Duodenal mucosa (tissue), 2 donors: ENCODE data around the gene KRT23.

Experiments
- H3K27ac ChIP-seq: one replicate; pipeline ENCODE4 v1.7.0; 2013; ENCODE audit warnings: low read depth, low read length
- H3K27me3 ChIP-seq, 2 donors: one replicate each; pipeline ENCODE4 v1.7.0; 2013; ENCODE audit warnings: low read length in 2 of 2, control low read depth in 1 of 2; ENCODE audit not compliant: insufficient read depth in 2 of 2, control insufficient read depth in 1 of 2
- H3K36me3 ChIP-seq, 2 donors: one replicate each; pipeline ENCODE4 v1.7.0; 2013; ENCODE audit warnings: low read length in 2 of 2, control low read depth in 1 of 2; ENCODE audit not compliant: insufficient read depth in 2 of 2, control insufficient read depth in 1 of 2
- H3K4me1 ChIP-seq, 2 donors: one replicate each; pipeline ENCODE4 v1.7.0; 2013; ENCODE audit warnings: low read length in 2 of 2, control low read depth in 1 of 2; ENCODE audit not compliant: insufficient read depth in 2 of 2, control insufficient read depth in 1 of 2
- H3K4me3 ChIP-seq, 2 donors: one replicate each; pipeline ENCODE4 v1.7.0; 2013; ENCODE audit warnings: low read length in 2 of 2, low read depth in 1 of 2
- H3K9ac ChIP-seq, 2 donors: one replicate each; pipeline ENCODE4 v1.7.0; 2013; ENCODE audit warnings: low read length in 2 of 2, low read depth in 1 of 2
- H3K9me3 ChIP-seq, 2 donors: one replicate each; pipeline ENCODE4 v1.7.0; 2013; ENCODE audit warnings: low read length in 2 of 2, control low read depth in 1 of 2; ENCODE audit not compliant: control insufficient read depth in 1 of 2

The KRT23 gene

GRCh38 chr17:40951011-40951622 is 13.7 kb upstream of the KRT23 start:
- no peaks in the 10 kb centered on the region for H3K9me3 ChIP-seq
- H3K4me1 ChIP-seq: peaks cover 4 to 12% of the 10 kb centered on the region in 2 donors
- H3K27me3 ChIP-seq: no peaks in the 10 kb centered on the region
- no peak overlapping the region for H3K4me3 ChIP-seq
- H3K9ac ChIP-seq: no peak overlapping the region
- H3K27ac ChIP-seq: no peak overlapping the region
- no peaks in the 10 kb centered on the region for H3K36me3 ChIP-seq

GRCh38 chr17:40950176-40950575 is 12.7 kb upstream of the KRT23 start:
- no peak overlapping the region for H3K4me3 ChIP-seq
- no peak overlapping the region for H3K9ac ChIP-seq
- H3K9me3 ChIP-seq: no peaks in the 10 kb centered on the region
- no peak overlapping the region for H3K27ac ChIP-seq
- H3K4me1 ChIP-seq: peaks cover 4 to 12% of the 10 kb centered on the region in 2 donors
- no peaks in the 10 kb centered on the region for H3K36me3 ChIP-seq
- no peaks in the 10 kb centered on the region for H3K27me3 ChIP-seq

- H3K27ac ChIP-seq: no peak overlapping the region
- no peaks in the 10 kb centered on the region for H3K27me3 ChIP-seq
- no peaks in the 10 kb centered on the region for H3K36me3 ChIP-seq
- H3K4me3 ChIP-seq: peak overlapping the region in 1 of 2 donors; percentile 4
- H3K9me3 ChIP-seq: no peaks in the 10 kb centered on the region
- H3K9ac ChIP-seq: no peak overlapping the region
- H3K4me1 ChIP-seq: peaks cover 4 to 12% of the 10 kb centered on the region in 2 donors
These were observed 12.0 kb upstream of the KRT23 start for GRCh38 chr17:40949418-40949817.

- H3K4me1 ChIP-seq: peaks cover 4 to 12% of the 10 kb centered on the region in 2 donors
- no peaks in the 10 kb centered on the region for H3K36me3 ChIP-seq
- no peaks in the 10 kb centered on the region for H3K9me3 ChIP-seq
- H3K9ac ChIP-seq: no peak overlapping the region
- no peaks in the 10 kb centered on the region for H3K27me3 ChIP-seq
- no peak overlapping the region for H3K4me3 ChIP-seq
- H3K27ac ChIP-seq: no peak overlapping the region
These were observed 10.5 kb upstream of the KRT23 start for GRCh38 chr17:40947929-40948328.

GRCh38 chr17:40945414-40945813 is 8.0 kb upstream of the KRT23 start:
- Histone ChIP-seq H3K9me3 (no peaks in the 10 kb centered on the region), H3K9ac (no peak overlapping the region), H3K4me3 (no peak overlapping the region), H3K27me3 (no peaks in the 10 kb centered on the region), H3K4me1 (peaks cover 4 to 12% of the 10 kb centered on the region in 2 donors), H3K27ac (no peak overlapping the region), H3K36me3 (no peaks in the 10 kb centered on the region)

GRCh38 chr17:40944531-40944930 is 7.1 kb upstream of the KRT23 start:
- peaks cover 4 to 8% of the 10 kb centered on the region in 2 donors for H3K4me1 ChIP-seq
- no peak overlapping the region for H3K27ac ChIP-seq
- H3K27me3 ChIP-seq: no peaks in the 10 kb centered on the region
- no peaks in the 10 kb centered on the region for H3K36me3 ChIP-seq
- H3K9me3 ChIP-seq: no peaks in the 10 kb centered on the region
- no peak overlapping the region for H3K9ac ChIP-seq
- no peak overlapping the region for H3K4me3 ChIP-seq

- no peak overlapping the region for H3K9ac ChIP-seq
- H3K36me3 ChIP-seq: no peaks in the 10 kb centered on the region
- H3K27ac ChIP-seq: no peak overlapping the region
- no peak overlapping the region for H3K4me3 ChIP-seq
- no peaks in the 10 kb centered on the region for H3K9me3 ChIP-seq
- no peaks in the 10 kb centered on the region for H3K27me3 ChIP-seq
- H3K4me1 ChIP-seq: peaks cover 0 to under 1% of the 10 kb centered on the region in 2 donors
These were observed 5.1 kb upstream of the KRT23 start for GRCh38 chr17:40942553-40942952.

- H3K9me3 ChIP-seq: no peaks in the 10 kb centered on the region
- no peak overlapping the region for H3K4me3 ChIP-seq
- H3K27me3 ChIP-seq: no peaks in the 10 kb centered on the region
- no peaks in the 10 kb centered on the region for H3K36me3 ChIP-seq
- H3K27ac ChIP-seq: no peak overlapping the region
- peaks cover 0 to 13% of the 10 kb centered on the region in 2 donors for H3K4me1 ChIP-seq
- H3K9ac ChIP-seq: no peak overlapping the region
These were observed 2.8 kb upstream of the KRT23 start for GRCh38 chr17:40940266-40940665.

- H3K9me3 ChIP-seq: no peaks in the 10 kb centered on the region
- H3K27me3 ChIP-seq: no peaks in the 10 kb centered on the region
- peaks cover 0 to 13% of the 10 kb centered on the region in 2 donors for H3K4me1 ChIP-seq
- H3K27ac ChIP-seq: no peak overlapping the region
- H3K9ac ChIP-seq: no peak overlapping the region
- no peak overlapping the region for H3K4me3 ChIP-seq
- no peaks in the 10 kb centered on the region for H3K36me3 ChIP-seq
These were observed 1.5 kb upstream of the KRT23 start for GRCh38 chr17:40938981-40939380.

- Histone ChIP-seq H3K4me1 (peaks cover 0 to 13% of the 10 kb centered on the region in 2 donors), H3K9ac (no peak overlapping the region), H3K9me3 (no peaks in the 10 kb centered on the region), H3K27ac (no peak overlapping the region), H3K4me3 (peak overlapping the region in 1 of 2 donors; percentile 0), H3K27me3 (no peaks in the 10 kb centered on the region), H3K36me3 (no peaks in the 10 kb centered on the region)
These were observed 470 bp downstream of the KRT23 start for GRCh38 chr17:40936976-40937375.
